Peyer's patch (tissue), 4 donors: Measurements from ENCODE around the gene HIPK3. TPM values are rescaled to one million over a fixed set of nuclear protein-coding genes. Genes with fewer than 3 reads are reported as not detected.

Experiments
- DNase-seq, 3 donors: peaks; one replicate each; pipeline ENCODE4 v3.0.0-alpha.2; 2017 to 2019
- H3K27ac ChIP-seq, 4 donors: fragments of 200-600 bp; sonication (generic); one replicate each; pipeline ENCODE4 v1.5.1; 2016 to 2019
- H3K27me3 ChIP-seq, 2 donors: fragments of 200-600 bp; sonication (generic); one replicate each; pipeline ENCODE4 v1.5.1; 2019
- H3K36me3 ChIP-seq, 3 donors: fragments of 200-600 bp; sonication (generic); one replicate each; pipeline ENCODE4 v1.5.1; 2016 to 2019
- H3K4me1 ChIP-seq, 4 donors: fragments of 200-600 bp; sonication (generic); one replicate each; pipeline ENCODE4 v1.5.1; 2016 to 2019
- H3K4me3 ChIP-seq, 4 donors: fragments of 200-600 bp; sonication (generic); 1 replicate in 3 of 4; 2 replicates in 1 of 4; pipeline ENCODE4 v1.5.1; 2016 to 2019; ENCODE audit warnings: mild to moderate bottlenecking in 1 of 4
- H3K9me3 ChIP-seq, 4 donors: fragments of 200-600 bp; sonication (generic); one replicate each; pipeline ENCODE4 v1.5.1; 2016 to 2019; ENCODE audit warnings: mild to moderate bottlenecking in 1 of 4
- CTCF ChIP-seq, 6 experiments: fragments of 450-650 bp in 4 of 6; fragments of 200-600 bp in 2 of 6; sonication (generic) in 1 of 6; IDR thresholded peaks; one replicate each; pipeline ENCODE4 v1.5.1; 2017 to 2019; ENCODE audit warnings: antibody characterized with exemption in 6 of 6, mild to moderate bottlenecking in 3 of 6, moderate library complexity in 1 of 6
- POLR2A ChIP-seq, 2 donors: fragments of 450-650 bp; IDR thresholded peaks; one replicate each; pipeline ENCODE4 v1.5.1; 2017; ENCODE audit warnings: antibody characterized with exemption in 2 of 2, mild to moderate bottlenecking in 2 of 2, moderate library complexity in 2 of 2
- total RNA-seq, 4 donors: library from RNA; depleted of rRNA; stranded (reverse); fragments of >200 nt; gene quantifications; one replicate each; pipeline ENCODE4 v1.1.0, GENCODE V29; 2016

The HIPK3 gene
- total RNA-seq, 4 donors from 2014 or later, result 87.8 to 123 (median 97.8) TPM

DNA sequence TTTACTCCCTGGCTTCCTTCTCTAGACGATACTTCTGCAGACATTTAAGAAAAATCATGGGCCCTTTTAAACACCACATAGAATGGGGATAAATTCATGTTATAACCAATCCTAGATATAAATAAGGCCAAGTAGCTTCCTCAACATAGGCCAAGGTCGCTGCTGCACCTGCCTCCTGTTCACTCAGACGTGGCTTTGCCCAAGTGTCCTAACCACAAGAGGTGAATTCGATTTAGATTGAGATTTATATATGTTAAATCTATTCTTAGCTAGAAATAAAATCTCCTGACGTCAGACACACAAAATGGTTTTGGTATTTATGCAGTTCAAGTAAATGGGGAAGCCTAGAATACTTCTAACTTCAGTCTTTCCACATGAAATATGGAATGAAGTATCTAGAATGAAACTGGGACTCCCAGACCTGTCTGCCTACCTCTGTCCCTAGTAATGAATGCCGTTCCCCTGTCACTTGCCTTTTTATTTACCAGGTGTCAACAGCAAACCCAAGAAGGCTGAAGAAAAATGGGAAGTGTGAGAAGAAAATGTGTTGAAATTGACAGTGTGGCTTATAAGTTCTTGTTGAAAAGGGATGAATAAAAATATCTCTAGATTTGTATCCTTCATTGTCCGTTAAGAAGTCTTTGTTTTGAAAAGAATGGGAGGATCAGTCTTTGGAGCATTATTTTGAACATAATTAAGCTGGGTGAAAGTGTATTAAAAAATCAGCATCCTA lies 131.8 kb downstream of the HIPK3 start:
- Histone ChIP-seq H3K9me3 (peaks cover 0 to 9% (median 0%) of the 10 kb centered on the region in 4 donors), H3K27me3 (no peaks in the 10 kb centered on the region), H3K4me3 (no peak overlapping the region), H3K27ac (no peak overlapping the region), H3K36me3 (no peaks in the 10 kb centered on the region), H3K4me1 (no peaks in the 10 kb centered on the region)
- peak in 1 of 3 donors; percentile 29 for DNase-seq
- TF ChIP-seq CTCF (IDR thresholded peaks at IDR 0.05) (no peak), POLR2A (IDR thresholded peaks at IDR 0.05) (no peak)

- H3K9me3 ChIP-seq, result peaks cover 0 to 9% (median 0%) of the 10 kb centered on the region in 4 donors
- H3K4me3 ChIP-seq, result no peak overlapping the region
- DNase-seq, result no peak
- no peak overlapping the region for H3K27ac ChIP-seq
- no peaks in the 10 kb centered on the region for H3K27me3 ChIP-seq
- TF ChIP-seq POLR2A (IDR thresholded peaks at IDR 0.05) (no peak), CTCF (IDR thresholded peaks at IDR 0.05) (no peak)
- no peaks in the 10 kb centered on the region for H3K4me1 ChIP-seq
- no peaks in the 10 kb centered on the region for H3K36me3 ChIP-seq
Measured at GRCh38 chr11:33389635-33390034, 132.5 kb downstream of the HIPK3 start.

DNA sequence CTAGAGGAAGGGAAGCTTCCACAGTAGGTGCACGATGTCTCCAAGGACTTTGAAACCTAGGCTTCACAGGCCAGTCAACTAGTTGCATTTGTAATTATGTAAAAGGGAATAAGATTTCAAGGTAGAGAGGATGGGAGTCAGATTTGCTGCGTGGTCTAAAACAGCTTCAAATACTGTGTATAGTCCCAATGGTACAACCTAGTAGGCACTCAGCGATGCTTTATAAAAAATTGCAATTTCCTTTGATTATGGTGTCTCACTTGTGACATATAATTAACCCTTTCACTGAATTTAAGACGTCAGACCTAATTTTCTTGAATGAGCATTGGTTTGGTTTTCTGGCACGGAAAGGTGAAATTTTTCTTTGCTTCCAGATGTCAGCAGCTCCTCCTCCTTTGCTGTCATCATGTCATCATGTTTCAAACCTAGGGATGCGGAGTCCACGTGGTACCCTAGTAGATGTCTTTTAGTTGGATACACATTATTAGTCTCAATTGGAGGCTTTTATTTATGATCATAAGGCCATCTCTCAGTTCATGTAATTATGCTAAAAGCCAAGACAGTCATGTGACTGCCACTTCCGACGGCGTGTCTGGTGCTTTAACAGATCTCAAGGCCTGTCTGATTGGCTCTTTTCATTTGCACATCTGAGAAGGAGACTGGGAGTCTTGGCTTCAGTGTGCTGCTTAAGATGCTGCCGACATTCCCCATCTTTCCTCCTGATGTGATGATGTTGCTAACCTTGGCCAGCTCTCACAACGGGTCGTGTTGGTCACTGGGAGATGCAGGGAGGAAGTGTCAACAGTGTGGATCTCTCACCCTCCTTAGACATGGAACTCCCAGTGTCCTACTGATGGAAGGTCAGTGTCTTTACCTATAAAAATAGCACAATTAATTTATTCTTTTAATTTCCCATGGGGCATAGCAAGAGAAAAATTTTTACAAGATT lies 134.0 kb downstream of the HIPK3 start:
- TF ChIP-seq CTCF (IDR thresholded peaks at IDR 0.05) (no peak), POLR2A (IDR thresholded peaks at IDR 0.05) (no peak)
- Histone ChIP-seq H3K4me3 (no peak overlapping the region), H3K27ac (no peak overlapping the region), H3K4me1 (no peaks in the 10 kb centered on the region), H3K27me3 (no peaks in the 10 kb centered on the region), H3K36me3 (no peaks in the 10 kb centered on the region), H3K9me3 (peaks cover 0 to 4% (median 0%) of the 10 kb centered on the region in 4 donors)
- no peak for DNase-seq

DNA sequence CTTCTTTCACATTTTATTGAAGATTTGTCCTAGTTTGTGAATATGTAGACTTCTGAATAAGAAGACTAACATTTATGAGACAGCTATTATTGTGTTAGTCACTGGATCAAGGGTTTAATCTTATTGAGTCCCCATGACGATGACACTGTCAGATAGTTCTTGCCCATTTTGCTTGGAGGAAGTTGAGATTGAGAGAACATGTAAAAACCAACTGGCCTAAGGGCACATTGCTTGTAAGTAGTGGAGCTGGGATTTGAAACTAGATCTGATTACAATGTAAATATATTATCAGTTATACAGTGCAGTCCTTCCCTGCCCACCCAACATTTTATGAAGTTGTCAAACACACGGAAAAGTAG lies 134.7 kb downstream of the HIPK3 start:
- DNase-seq, result no peak
- Histone ChIP-seq H3K4me1 (no peaks in the 10 kb centered on the region), H3K9me3 (no peaks in the 10 kb centered on the region), H3K4me3 (no peak overlapping the region), H3K36me3 (no peaks in the 10 kb centered on the region), H3K27me3 (no peaks in the 10 kb centered on the region), H3K27ac (no peak overlapping the region)
- TF ChIP-seq POLR2A (IDR thresholded peaks at IDR 0.05) (no peak), CTCF (IDR thresholded peaks at IDR 0.05) (no peak)

GRCh38 chr11:33394431-33395109 lies 137.4 kb downstream of the HIPK3 start:
- H3K27me3 ChIP-seq, result no peaks in the 10 kb centered on the region

More at GRCh38 chr11:33394431-33395109, 137.4 kb downstream of the HIPK3 start:
- Histone ChIP-seq H3K4me1 (no peaks in the 10 kb centered on the region), H3K9me3 (no peaks in the 10 kb centered on the region), H3K36me3 (no peaks in the 10 kb centered on the region), H3K27ac (no peak overlapping the region), H3K4me3 (no peak overlapping the region)
- TF ChIP-seq CTCF (IDR thresholded peaks at IDR 0.05) (no peak), POLR2A (IDR thresholded peaks at IDR 0.05) (no peak)
- DNase-seq, result no peak
